A549 (cell line): ENCODE measurements around the gene DDX55. TPM values are rescaled to one million over a fixed set of nuclear protein-coding genes. Genes with fewer than 3 reads are reported as not detected.

Source experiments
- ATOH8 ChIP-seq: fragments of 250-450 bp; sonication (Bioruptor Pico); IDR thresholded peaks from 2 replicates; pipeline ENCODE4 v1.5.0; 2020; ENCODE audit warnings: low read depth, mild to moderate bottlenecking, moderate library complexity
- BHLHE40 ChIP-seq: IDR thresholded peaks from 2 replicates; pipeline ENCODE4 v1.6.1; 2012; ENCODE audit warnings: low read depth, low read length, inconsistent platforms
- CBX2 ChIP-seq: fragments of 200-600 bp; sonication (generic); IDR thresholded peaks from 2 replicates; pipeline ENCODE4 v1.6.1; 2016; ENCODE audit warnings: low read depth, mild to moderate bottlenecking, borderline replicate concordance
- CEBPB ChIP-seq, 2 experiments: fragments of >200 bp in 1 of 2; sonication (Bioruptor Twin) in 1 of 2; formaldehyde crosslinking in 1 of 2; IDR thresholded peaks; 2 replicates each; pipeline ENCODE4 v1.6.1; 2012 to 2016
- CHD2 ChIP-seq: fragments of 150-350 bp; IDR thresholded peaks from 2 replicates; pipeline ENCODE4 v1.6.1; 2014; ENCODE audit warnings: low read length; ENCODE audit not compliant: partially characterized antibody
- CHD4 ChIP-seq: fragments of 200-600 bp; sonication (generic); IDR thresholded peaks from 2 replicates; pipeline ENCODE4 v1.6.1; 2016; ENCODE audit warnings: antibody characterized with exemption, mild to moderate bottlenecking, borderline replicate concordance
- EHF ChIP-seq: fragments of 250-450 bp; sonication (Bioruptor Pico); IDR thresholded peaks from 2 replicates; pipeline ENCODE4 v1.5.0; 2020; ENCODE audit warnings: mild to moderate bottlenecking
- EHMT2 ChIP-seq: fragments of 200-600 bp; sonication (generic); IDR thresholded peaks from 2 replicates; pipeline ENCODE4 v1.6.1; 2016; ENCODE audit warnings: antibody characterized with exemption, low read depth, mild to moderate bottlenecking, moderate library complexity
- EP300 ChIP-seq, 2 experiments: fragments of >200 bp; sonication (Bioruptor Twin); formaldehyde crosslinking; IDR thresholded peaks; 2 replicates in 1 of 2; 3 replicates in 1 of 2; pipeline ENCODE4 v1.6.1; 2016 to 2017
- FOSB ChIP-seq: fragments of 250-450 bp; sonication (Bioruptor Pico); IDR thresholded peaks from 2 replicates; pipeline ENCODE4 v1.5.0; 2020; ENCODE audit warnings: mild to moderate bottlenecking, moderate library complexity
- FOSL2 ChIP-seq, 2 experiments: fragments of 450-650 bp in 1 of 2; fragments of >200 bp in 1 of 2; sonication (Bioruptor Twin) in 1 of 2; formaldehyde crosslinking; IDR thresholded peaks; 2 replicates each; pipeline versions ENCODE4 v1.5.0 to v1.6.1; 2016 to 2020; ENCODE audit warnings: mild to moderate bottlenecking in 1 of 2, moderate library complexity in 1 of 2
- FOXS1 ChIP-seq: fragments of 250-450 bp; sonication (Bioruptor Pico); IDR thresholded peaks from 2 replicates; pipeline ENCODE4 v1.5.0; 2020; ENCODE audit warnings: mild to moderate bottlenecking, moderate library complexity
- GATA3 ChIP-seq: IDR thresholded peaks from 2 replicates; pipeline ENCODE4 v1.6.1; 2012; ENCODE audit warnings: borderline replicate concordance
- HDAC2 ChIP-seq: fragments of 200-600 bp; sonication (generic); IDR thresholded peaks from 2 replicates; pipeline ENCODE4 v1.6.1; 2016
- HES2 ChIP-seq: fragments of >200 bp; sonication (Bioruptor Twin); formaldehyde crosslinking; IDR thresholded peaks from 2 replicates; pipeline ENCODE4 v1.6.1; 2016
- HEYL ChIP-seq: fragments of 250-450 bp; sonication (Bioruptor Pico); IDR thresholded peaks from 2 replicates; pipeline ENCODE4 v1.8.0; 2021; ENCODE audit warnings: mild to moderate bottlenecking, moderate library complexity
- HMGXB4 ChIP-seq: fragments of 250-450 bp; sonication (Bioruptor Pico); IDR thresholded peaks from 2 replicates; pipeline ENCODE4 v1.5.0; 2021; ENCODE audit warnings: mild to moderate bottlenecking, moderate library complexity, borderline replicate concordance
- HOXA7 ChIP-seq: fragments of 250-450 bp; sonication (Bioruptor Pico); IDR thresholded peaks from 2 replicates; pipeline ENCODE4 v1.5.0; 2020; ENCODE audit warnings: mild to moderate bottlenecking, moderate library complexity
- HOXB13 ChIP-seq: fragments of 250-450 bp; sonication (Bioruptor Pico); IDR thresholded peaks from 2 replicates; pipeline ENCODE4 v1.5.0; 2020; ENCODE audit warnings: low read depth, mild to moderate bottlenecking, moderate library complexity
- JUN ChIP-seq, 2 experiments: fragments of >200 bp; sonication (Bioruptor Twin); formaldehyde crosslinking; IDR thresholded peaks; 2 replicates in 1 of 2; 3 replicates in 1 of 2; pipeline ENCODE4 v1.6.1; 2016 to 2017
- JUNB ChIP-seq: fragments of >200 bp; sonication (Bioruptor Twin); formaldehyde crosslinking; IDR thresholded peaks from 2 replicates; pipeline ENCODE4 v1.6.1; 2016
- KDM1A ChIP-seq: fragments of 200-600 bp; sonication (generic); IDR thresholded peaks from 2 replicates; pipeline ENCODE4 v1.6.1; 2016; ENCODE audit warnings: low read depth, mild to moderate bottlenecking
- MAFK ChIP-seq: fragments of 450-650 bp; IDR thresholded peaks from 2 replicates; pipeline ENCODE4 v1.6.1; 2014; ENCODE audit not compliant: partially characterized antibody
- MAZ ChIP-seq: fragments of 150-350 bp; IDR thresholded peaks from 2 replicates; pipeline ENCODE4 v1.6.1; 2014; ENCODE audit warnings: antibody characterized with exemption, low read depth, low read length, borderline replicate concordance
- MYC ChIP-seq: IDR thresholded peaks from 2 replicates; pipeline ENCODE4 v1.6.1; 2012; ENCODE audit warnings: mild to moderate bottlenecking, inconsistent platforms, low read length, improper control_type of control experiment, borderline replicate concordance
- NPAS2 ChIP-seq: fragments of 250-450 bp; sonication (Bioruptor Pico); IDR thresholded peaks from 2 replicates; pipeline ENCODE4 v1.8.0; 2022; ENCODE audit warnings: mild to moderate bottlenecking, moderate library complexity, borderline replicate concordance
- PBX3 ChIP-seq: IDR thresholded peaks from 2 replicates; pipeline ENCODE4 v1.6.1; 2012
- POLR2A ChIP-seq: IDR thresholded peaks from 2 replicates; pipeline ENCODE4 v1.6.1; 2012; ENCODE audit warnings: mild to moderate bottlenecking, low read length
- POLR2AphosphoS2 ChIP-seq: conservative IDR thresholded peaks from 2 replicates; pipeline ENCODE4 v1.6.1; 2012; ENCODE audit warnings: low read length, improper control_type of control experiment, inconsistent platforms
- RAD21 ChIP-seq, 2 experiments: fragments of >200 bp in 1 of 2; sonication (Bioruptor Twin) in 1 of 2; formaldehyde crosslinking in 1 of 2; IDR thresholded peaks in 1 of 2; conservative IDR thresholded peaks in 1 of 2; 2 replicates in 1 of 2; 3 replicates in 1 of 2; pipeline ENCODE4 v1.6.1; 2012 to 2018; ENCODE audit warnings: inconsistent platforms in 1 of 2
- RCOR1 ChIP-seq: fragments of 150-350 bp; IDR thresholded peaks from 2 replicates; pipeline ENCODE4 v1.6.1; 2014; ENCODE audit warnings: antibody characterized with exemption, low read length, low read depth
- REST ChIP-seq: fragments of 200-600 bp; sonication (generic); IDR thresholded peaks from 2 replicates; pipeline ENCODE4 v1.6.1; 2016; ENCODE audit warnings: antibody characterized with exemption, mild to moderate bottlenecking, moderate library complexity
- RFX5 ChIP-seq: fragments of 450-650 bp; IDR thresholded peaks from 2 replicates; pipeline ENCODE4 v1.7.1; 2014; ENCODE audit warnings: antibody characterized with exemption, mild to moderate bottlenecking, moderate library complexity
- SMC3 ChIP-seq: fragments of >200 bp; sonication (Bioruptor Twin); formaldehyde crosslinking; IDR thresholded peaks from 3 replicates; pipeline ENCODE4 v1.6.1; 2018; ENCODE audit warnings: inconsistent platforms
- TFCP2L1 ChIP-seq: fragments of 250-450 bp; sonication (Bioruptor Pico); IDR thresholded peaks from 2 replicates; pipeline ENCODE4 v1.5.0; 2021; ENCODE audit warnings: mild to moderate bottlenecking
- ZC3H11A ChIP-seq: fragments of 450-650 bp; IDR thresholded peaks from 2 replicates; pipeline ENCODE4 v1.6.1; 2014; ENCODE audit warnings: antibody characterized with exemption, mild to moderate bottlenecking
- ZSCAN20 ChIP-seq: fragments of 250-450 bp; sonication (Bioruptor Pico); IDR thresholded peaks from 2 replicates; pipeline ENCODE4 v1.8.0; 2022; ENCODE audit warnings: mild to moderate bottlenecking, moderate library complexity
- polyA plus RNA-seq, 4 experiments: library from polyadenylated mRNA; depleted of rRNA in 3 of 4; stranded (reverse); fragments of >200 nt; fragmentation: RNase III in 1 of 4; extraction: RNeasy Plus Mini Kit Qiagen cat#74134 plus additional on column Dnase treatment in 1 of 4; gene quantifications; 2 replicates in 3 of 4; 3 replicates in 1 of 4; pipeline ENCODE4 v1.2.3, GENCODE V29; 2011 to 2017

Gene DDX55
- polyA plus RNA-seq, 2 of the 4 experiments (the other 2 are of a cell fraction): 37.5 to 63.4 TPM

- 0 out of 2 replicates have a peak, but pooled peaks have one; percentile 35 for TF ChIP-seq REST
- no peak for TF ChIP-seq HOXB13 (CRISPR knock-in tag)
- TF ChIP-seq HMGXB4 (CRISPR knock-in tag): no peak
- no peak for TF ChIP-seq FOSL2 (IDR thresholded peaks at IDR 0.05)
- TF ChIP-seq FOSL2 (CRISPR knock-in tag; IDR thresholded peaks at IDR 0.05): peak; percentile 47
- 0 out of 2 replicates have a peak, but pooled peaks have one; percentile 50 for TF ChIP-seq RFX5
- no peak for TF ChIP-seq POLR2AphosphoS2
- TF ChIP-seq EHMT2: no peak
- TF ChIP-seq MAZ: no peak; the same call in 1 of the 2 replicates
- no peak for TF ChIP-seq CBX2
- TF ChIP-seq HDAC2: peak; percentile 40; the same call in 1 of the 2 replicates
- TF ChIP-seq KDM1A: no peak
- no peak for TF ChIP-seq JUNB
- peak; percentile 92 for TF ChIP-seq POLR2A
- TF ChIP-seq BHLHE40: peak; percentile 74
- peak; percentile 50 for TF ChIP-seq GATA3
- no peak for TF ChIP-seq ZC3H11A
- no peak; the same call in 1 of the 2 replicates for TF ChIP-seq PBX3
- no peak for TF ChIP-seq HOXA7
- no peak for TF ChIP-seq FOXS1 (CRISPR knock-in tag)
- no peak for TF ChIP-seq EP300 (IDR thresholded peaks at IDR 0.05)
- no peak for TF ChIP-seq CEBPB (IDR thresholded peaks at IDR 0.05)
- TF ChIP-seq SMC3: no peak
- no peak for TF ChIP-seq RAD21 (conservative IDR thresholded peaks at IDR 0.05 in 1 of 2, IDR thresholded peaks at IDR 0.05 in 1 of 2)
- TF ChIP-seq ZSCAN20 (CRISPR knock-in tag): no peak
- TF ChIP-seq CHD2: no peak
- TF ChIP-seq MYC: peak; percentile 89
- no peak for TF ChIP-seq NPAS2
- no peak for TF ChIP-seq EHF (CRISPR knock-in tag)
- no peak for TF ChIP-seq RCOR1
- no peak for TF ChIP-seq CHD4
- no peak for TF ChIP-seq HES2
- peak; percentile 43 to 95; a peak in 4 of 5 replicates for TF ChIP-seq JUN (IDR thresholded peaks at IDR 0.05)
- no peak for TF ChIP-seq FOSB
- TF ChIP-seq HEYL (CRISPR knock-in tag): no peak
- TF ChIP-seq TFCP2L1: no peak
- TF ChIP-seq ATOH8 (CRISPR knock-in tag): no peak
- no peak for TF ChIP-seq MAFK
Observed at GRCh38 chr12:123633379-123634141, 31.7 kb downstream of the DDX55 start, which contains the start of the genes EIF2B1 and GTF2H3 (continued).
